Measurements from ENCODE around the gene MAPKBP1. TPM values are rescaled to one million over a fixed set of nuclear protein-coding genes. Genes with fewer than 3 reads are reported as not detected.
A peak's percentile ranks its signal among the peaks of the same experiment; 100 is the strongest.
"Not testable (repeated sequence)": the region's sequence is repeated elsewhere in the genome, so short reads cannot be mapped to it uniquely, and the experiment has no call there.

The MAPKBP1 gene
- total RNA-seq, 1 donor, result 36.7 TPM

GRCh38 chr15:41735046-41735445 is 39.2 kb upstream of the MAPKBP1 start:
- H3K4me3 ChIP-seq (ENCODE audit: low read depth, low read length), result no peak overlapping the region
- TF ChIP-seq CTCF (IDR thresholded peaks at IDR 0.05; ENCODE audit: insufficient read depth, low read depth, low read length), result no peak
- DNase-seq (ENCODE audit: low read depth), result no peak

- not testable (repeated sequence) for DNase-seq (ENCODE audit: low read depth); H3K4me3 ChIP-seq (ENCODE audit: low read depth, low read length)
These were observed 38.8 kb upstream of the MAPKBP1 start for GRCh38 chr15:41735492-41735891.

GRCh38 chr15:41746802-41747201 is 27.5 kb upstream of the MAPKBP1 start:
- H3K4me3 ChIP-seq (ENCODE audit: low read depth, low read length), result no peak overlapping the region
- DNase-seq (ENCODE audit: low read depth), result peak; percentile 41
- TF ChIP-seq CTCF (IDR thresholded peaks at IDR 0.05; ENCODE audit: insufficient read depth, low read depth, low read length), result no peak

- TF ChIP-seq CTCF (IDR thresholded peaks at IDR 0.05; ENCODE audit: insufficient read depth, low read depth, low read length), result no peak
- H3K4me3 ChIP-seq (ENCODE audit: low read depth, low read length), result no peak overlapping the region
- DNase-seq (ENCODE audit: low read depth), result no peak
These were observed 18.1 kb upstream of the MAPKBP1 start for GRCh38 chr15:41756198-41756597.

- peak; percentile 82 for DNase-seq (ENCODE audit: low read depth)
- no peak overlapping the region for H3K4me3 ChIP-seq (ENCODE audit: low read depth, low read length)
- peak; percentile 80 for TF ChIP-seq CTCF (IDR thresholded peaks at IDR 0.05; ENCODE audit: insufficient read depth, low read depth, low read length)
These were observed 1.5 kb upstream of the MAPKBP1 start for GRCh38 chr15:41772720-41773331.

- no peak for TF ChIP-seq CTCF (IDR thresholded peaks at IDR 0.05; ENCODE audit: insufficient read depth, low read depth, low read length)
- DNase-seq (ENCODE audit: low read depth), result no peak
These were observed 954 bp upstream of the MAPKBP1 start for GRCh38 chr15:41773332-41773728.

GRCh38 chr15:41773729-41774061 is 589 bp upstream of the MAPKBP1 start:
- DNase-seq (ENCODE audit: low read depth), result no peak
- no peak for TF ChIP-seq CTCF (IDR thresholded peaks at IDR 0.05; ENCODE audit: insufficient read depth, low read depth, low read length)

More at GRCh38 chr15:41773332-41773728, 954 bp upstream of the MAPKBP1 start:
- H3K4me3 ChIP-seq (ENCODE audit: low read depth, low read length), result peak overlapping the region; percentile 82

More at GRCh38 chr15:41773729-41774061, 589 bp upstream of the MAPKBP1 start:
- H3K4me3 ChIP-seq (ENCODE audit: low read depth, low read length), result peak overlapping the region; percentile 82
